ENCODE measurements around the gene STEAP1B. TPM values are rescaled to one million over a fixed set of nuclear protein-coding genes. Genes with fewer than 3 reads are reported as not detected.

Gene STEAP1B
- total RNA-seq, 1 donor from 2014 or later = 9.5 TPM

- Mint-ChIP-seq H3K27ac (ENCODE audit: unreplicated experiment) (no peak overlapping the region), H3K27me3 (ENCODE audit: low read depth) (no peaks in the 10 kb centered on the region), H3K4me1 (no peaks in the 10 kb centered on the region), H3K9me3 (no peaks in the 10 kb centered on the region), H3K36me3 (ENCODE audit: low read depth) (no peaks in the 10 kb centered on the region), H3K4me3 (no peak overlapping the region)
- TF ChIP-seq CTCF (conservative IDR thresholded peaks at IDR 0.05) = no peak
- DNase-seq (ENCODE audit: low read depth, low spot score) = no peak
Measured at GRCh38 chr7:22386206-22386858, 113.7 kb downstream of the STEAP1B start.

- Mint-ChIP-seq H3K27me3 (ENCODE audit: low read depth) (no peaks in the 10 kb centered on the region), H3K36me3 (ENCODE audit: low read depth) (no peaks in the 10 kb centered on the region), H3K27ac (ENCODE audit: unreplicated experiment) (no peak overlapping the region), H3K4me1 (no peaks in the 10 kb centered on the region), H3K4me3 (no peak overlapping the region), H3K9me3 (no peaks in the 10 kb centered on the region)
- no peak for DNase-seq (ENCODE audit: low read depth, low spot score)
- TF ChIP-seq CTCF (conservative IDR thresholded peaks at IDR 0.05) = no peak
Measured at GRCh38 chr7:22385326-22385725, 114.7 kb downstream of the STEAP1B start.

GRCh38 chr7:22380333-22380732 lies 119.7 kb downstream of the STEAP1B start:
- Mint-ChIP-seq H3K36me3 (ENCODE audit: low read depth) (no peaks in the 10 kb centered on the region), H3K27me3 (ENCODE audit: low read depth) (no peaks in the 10 kb centered on the region), H3K4me3 (no peak overlapping the region), H3K4me1 (peaks cover 5% of the 10 kb centered on the region), H3K27ac (ENCODE audit: unreplicated experiment) (no peak overlapping the region), H3K9me3 (peaks cover 2% of the 10 kb centered on the region)
- no peak for TF ChIP-seq CTCF (conservative IDR thresholded peaks at IDR 0.05)
- DNase-seq (ENCODE audit: low read depth, low spot score) = no peak

- H3K36me3 Mint-ChIP-seq (ENCODE audit: low read depth) = no peaks in the 10 kb centered on the region
- no peaks in the 10 kb centered on the region for H3K27me3 Mint-ChIP-seq (ENCODE audit: low read depth)
- peaks cover 5% of the 10 kb centered on the region for H3K4me1 Mint-ChIP-seq
- no peak for TF ChIP-seq CTCF (conservative IDR thresholded peaks at IDR 0.05)
- H3K9me3 Mint-ChIP-seq = peaks cover 2% of the 10 kb centered on the region
- no peak overlapping the region for H3K4me3 Mint-ChIP-seq
- no peak overlapping the region for H3K27ac Mint-ChIP-seq (ENCODE audit: unreplicated experiment)
- DNase-seq (ENCODE audit: low read depth, low spot score) = no peak
Measured at GRCh38 chr7:22378199-22378980, 121.6 kb downstream of the STEAP1B start.

GRCh38 chr7:22377703-22378102 lies 122.3 kb downstream of the STEAP1B start:
- Mint-ChIP-seq H3K27ac (ENCODE audit: unreplicated experiment) (peak overlapping the region; percentile 63), H3K4me1 (peaks cover 5% of the 10 kb centered on the region), H3K36me3 (ENCODE audit: low read depth) (no peaks in the 10 kb centered on the region), H3K27me3 (ENCODE audit: low read depth) (no peaks in the 10 kb centered on the region), H3K4me3 (no peak overlapping the region), H3K9me3 (peaks cover 2% of the 10 kb centered on the region)
- DNase-seq (ENCODE audit: low read depth, low spot score) = no peak
- no peak for TF ChIP-seq CTCF (conservative IDR thresholded peaks at IDR 0.05)

Measured in neural crest cell (in vitro differentiated cells).